Nephron (organoid): ENCODE results near the gene SHISA9.

Source experiments
- H3K27ac Mint-ChIP-seq, 3 experiments: 2 replicates each; pipeline ENCODE4 v1.8.0; 2020; ENCODE audit warnings: mixed read lengths in 3 of 3, mild to moderate bottlenecking in 2 of 3, moderate library complexity in 1 of 3
- H3K27me3 Mint-ChIP-seq: 2 replicates; pipeline ENCODE4 v1.8.0; 2021; ENCODE audit warnings: low read depth, mild to moderate bottlenecking, moderate library complexity, mixed read lengths
- H3K36me3 Mint-ChIP-seq: 2 replicates; pipeline ENCODE4 v1.8.0; 2020; ENCODE audit warnings: low read depth, mixed read lengths
- H3K4me1 Mint-ChIP-seq: 2 replicates; pipeline ENCODE4 v1.8.0; 2020; ENCODE audit warnings: mixed read lengths
- H3K4me3 Mint-ChIP-seq, 3 experiments: 2 replicates each; pipeline ENCODE4 v1.8.0; 2020; ENCODE audit warnings: mild to moderate bottlenecking in 3 of 3, mixed read lengths in 3 of 3, moderate library complexity in 2 of 3
- H3K9me3 Mint-ChIP-seq: 2 replicates; pipeline ENCODE4 v1.8.0; 2020; ENCODE audit warnings: mixed read lengths
- CTCF ChIP-seq, 3 experiments: fragments of 200-600 bp; sonication (generic); IDR thresholded peaks; one replicate each; pipeline ENCODE4 v1.5.0; 2021; ENCODE audit warnings: antibody characterized with exemption in 3 of 3; ENCODE audit not compliant: unreplicated experiment in 3 of 3

The SHISA9 gene

GRCh38 chr16:13038591-13038990, 137.2 kb downstream of the SHISA9 start:
- Mint-ChIP-seq H3K4me3 (no peak overlapping the region), H3K36me3 (no peaks in the 10 kb centered on the region), H3K4me1 (no peaks in the 10 kb centered on the region), H3K27me3 (no peaks in the 10 kb centered on the region), H3K27ac (no peak overlapping the region), H3K9me3 (no peaks in the 10 kb centered on the region)
- TF ChIP-seq CTCF (IDR thresholded peaks at IDR 0.05; ENCODE audit: unreplicated experiment in 3 of 3) = no peak

- no peaks in the 10 kb centered on the region for H3K36me3 Mint-ChIP-seq
- no peak overlapping the region for H3K4me3 Mint-ChIP-seq
- no peak overlapping the region for H3K27ac Mint-ChIP-seq
- H3K4me1 Mint-ChIP-seq = no peaks in the 10 kb centered on the region
- H3K9me3 Mint-ChIP-seq = no peaks in the 10 kb centered on the region
- no peak for TF ChIP-seq CTCF (IDR thresholded peaks at IDR 0.05; ENCODE audit: unreplicated experiment in 3 of 3)
- H3K27me3 Mint-ChIP-seq = no peaks in the 10 kb centered on the region
Observed at GRCh38 chr16:13039526-13039925, 138.1 kb downstream of the SHISA9 start.

GRCh38 chr16:13041180-13041579, 139.8 kb downstream of the SHISA9 start:
- H3K27ac Mint-ChIP-seq = no peak overlapping the region
- no peak overlapping the region for H3K4me3 Mint-ChIP-seq
- H3K9me3 Mint-ChIP-seq = no peaks in the 10 kb centered on the region

GRCh38 chr16:13041646-13042290, 140.4 kb downstream of the SHISA9 start:
- Mint-ChIP-seq H3K27ac (no peak overlapping the region), H3K36me3 (no peaks in the 10 kb centered on the region), H3K9me3 (no peaks in the 10 kb centered on the region), H3K27me3 (peaks cover 4% of the 10 kb centered on the region), H3K4me3 (no peak overlapping the region), H3K4me1 (no peaks in the 10 kb centered on the region)
- no peak for TF ChIP-seq CTCF (IDR thresholded peaks at IDR 0.05; ENCODE audit: unreplicated experiment in 3 of 3)

More at GRCh38 chr16:13041180-13041579, 139.8 kb downstream of the SHISA9 start:
- Mint-ChIP-seq H3K36me3 (no peaks in the 10 kb centered on the region), H3K27me3 (no peaks in the 10 kb centered on the region), H3K4me1 (no peaks in the 10 kb centered on the region)
- TF ChIP-seq CTCF (IDR thresholded peaks at IDR 0.05; ENCODE audit: unreplicated experiment in 3 of 3) = no peak

GRCh38 chr16:13042291-13042685, 140.9 kb downstream of the SHISA9 start:
- peaks cover 4% of the 10 kb centered on the region for H3K27me3 Mint-ChIP-seq
- no peaks in the 10 kb centered on the region for H3K36me3 Mint-ChIP-seq
- no peaks in the 10 kb centered on the region for H3K9me3 Mint-ChIP-seq
- TF ChIP-seq CTCF (IDR thresholded peaks at IDR 0.05; ENCODE audit: unreplicated experiment in 3 of 3) = no peak
- no peak overlapping the region for H3K4me3 Mint-ChIP-seq
- no peaks in the 10 kb centered on the region for H3K4me1 Mint-ChIP-seq
- no peak overlapping the region for H3K27ac Mint-ChIP-seq
